GM19043 (cell line): Measurements from ENCODE around the gene EGFL7.
A peak's percentile ranks its signal among the peaks of the same experiment; 100 is the strongest.
"Not testable (repeated sequence)": the region's sequence is repeated elsewhere in the genome, so short reads cannot be mapped to it uniquely, and the experiment has no call there.

ENCODE experiments used
- ATAC-seq: cut with Tn5 transposase; IDR thresholded peaks from one replicate; pipeline ENCODE4 v1.9.1; 2021; ENCODE audit warnings: low read depth; ENCODE audit not compliant: unreplicated experiment

EGFL7 gene

GRCh38 chr9:136695955-136696354, 33.2 kb downstream of the EGFL7 start:
- ATAC-seq, result no peak

DNA sequence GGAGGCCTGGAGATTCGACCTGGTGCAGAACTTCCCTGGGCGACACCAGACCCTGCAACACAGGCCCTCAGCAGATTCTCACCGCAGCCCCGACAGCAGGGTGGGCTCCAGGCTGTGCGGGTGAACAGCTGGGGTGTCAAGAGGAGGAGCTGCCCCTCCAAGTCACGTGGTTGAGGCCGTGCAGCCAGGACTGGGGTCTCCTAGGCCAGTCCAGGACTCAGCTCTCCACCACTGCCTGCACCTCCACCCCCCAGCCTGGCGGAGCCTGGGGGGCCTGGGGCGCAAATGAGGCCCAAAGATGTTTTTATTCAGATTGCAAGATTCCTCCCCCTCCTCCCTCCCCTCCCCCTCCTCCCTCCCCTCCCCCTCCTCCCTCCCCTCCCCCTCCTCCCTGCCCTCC, 33.8 kb downstream of the EGFL7 start:
- ATAC-seq, result no peak

- no peak for ATAC-seq
Observed at GRCh38 chr9:136697146-136697820, 34.6 kb downstream of the EGFL7 start.

DNA sequence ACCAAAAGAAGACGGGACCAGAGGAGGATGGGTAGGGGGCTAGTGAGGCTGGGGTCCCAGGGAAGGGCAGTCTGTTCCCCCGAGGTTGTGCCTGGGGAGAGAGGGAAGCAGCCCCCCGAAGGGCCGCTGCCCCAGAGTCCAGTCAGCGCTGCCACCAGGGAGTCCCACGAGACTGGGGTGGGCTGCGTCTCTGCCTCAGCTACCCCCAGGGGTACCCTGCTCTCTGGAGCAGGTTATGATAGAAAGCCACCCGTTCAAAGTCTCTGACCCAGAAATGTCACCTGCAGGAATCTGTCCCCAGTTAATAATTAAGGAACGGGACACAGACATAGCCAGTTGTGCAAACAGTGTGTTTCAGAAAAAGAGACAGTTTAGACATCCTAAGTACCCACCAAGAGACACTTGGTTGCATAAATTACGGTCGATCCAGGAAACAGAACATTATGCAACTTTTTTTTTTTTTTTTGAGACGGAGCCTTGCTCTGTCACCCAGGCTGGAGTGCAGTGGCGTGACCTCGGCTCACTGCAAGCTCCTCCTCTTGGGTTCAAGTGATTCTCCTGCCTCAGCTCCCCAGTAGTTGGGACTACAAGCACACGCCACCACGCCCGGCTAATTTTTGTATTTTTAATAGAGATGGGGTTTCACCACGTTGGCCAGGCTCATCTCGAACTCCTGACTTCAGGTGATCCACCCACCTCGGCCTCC, 35.3 kb downstream of the EGFL7 start:
- no peak for ATAC-seq

- no peak for ATAC-seq
Observed at GRCh38 chr9:136698635-136699246, 36.0 kb downstream of the EGFL7 start.

DNA sequence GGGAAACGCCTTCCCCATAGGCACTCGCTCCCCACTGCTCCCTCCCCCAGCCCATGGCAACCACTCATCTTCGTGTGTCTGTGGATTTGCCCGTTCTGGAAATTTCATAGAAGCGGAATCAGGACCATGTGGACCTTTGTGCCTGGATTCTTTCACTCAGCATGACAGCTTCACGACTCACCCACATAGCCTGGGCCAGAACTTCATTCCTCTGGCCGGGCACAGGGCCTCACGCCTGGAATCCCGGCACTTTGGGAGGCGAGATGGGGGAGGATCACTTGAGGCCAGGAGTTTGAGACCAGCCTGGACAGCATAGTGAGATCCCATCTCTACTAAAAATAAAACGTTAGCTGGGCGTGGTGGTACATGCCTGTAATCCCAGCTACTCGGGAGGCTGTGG, 37.6 kb downstream of the EGFL7 start:
- ATAC-seq, result no peak

- ATAC-seq, result peak; percentile 58
Observed at GRCh38 chr9:136700959-136701667, 38.4 kb downstream of the EGFL7 start.

- ATAC-seq, result no peak
Observed at GRCh38 chr9:136701668-136702053, 38.9 kb downstream of the EGFL7 start.

- ATAC-seq, result no peak
Observed at GRCh38 chr9:136703276-136703860, 40.7 kb downstream of the EGFL7 start.

DNA sequence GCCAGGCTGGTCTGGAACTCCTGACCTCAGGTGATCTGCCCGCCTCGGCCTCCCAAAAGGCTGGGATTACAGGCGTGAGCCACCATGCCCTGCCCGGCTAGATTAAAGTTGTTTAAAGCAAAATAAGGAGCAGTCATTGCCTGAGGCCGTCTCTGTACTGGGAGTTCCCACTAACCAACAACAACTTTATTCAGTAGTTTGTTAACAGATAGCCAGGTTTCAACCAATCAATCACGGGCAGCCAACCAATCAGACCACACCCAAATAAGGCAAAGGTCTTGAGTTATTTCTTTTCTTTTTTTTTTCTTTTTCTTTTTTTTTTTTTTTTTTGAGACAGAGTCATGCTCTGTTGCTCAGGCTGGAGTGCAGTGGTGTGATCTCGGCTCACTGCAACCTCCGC, 42.0 kb downstream of the EGFL7 start:
- ATAC-seq, result not testable (repeated sequence)

GRCh38 chr9:136705564-136705963, 42.8 kb downstream of the EGFL7 start:
- no peak for ATAC-seq

GRCh38 chr9:136707011-136707410, 44.3 kb downstream of the EGFL7 start:
- no peak for ATAC-seq

DNA sequence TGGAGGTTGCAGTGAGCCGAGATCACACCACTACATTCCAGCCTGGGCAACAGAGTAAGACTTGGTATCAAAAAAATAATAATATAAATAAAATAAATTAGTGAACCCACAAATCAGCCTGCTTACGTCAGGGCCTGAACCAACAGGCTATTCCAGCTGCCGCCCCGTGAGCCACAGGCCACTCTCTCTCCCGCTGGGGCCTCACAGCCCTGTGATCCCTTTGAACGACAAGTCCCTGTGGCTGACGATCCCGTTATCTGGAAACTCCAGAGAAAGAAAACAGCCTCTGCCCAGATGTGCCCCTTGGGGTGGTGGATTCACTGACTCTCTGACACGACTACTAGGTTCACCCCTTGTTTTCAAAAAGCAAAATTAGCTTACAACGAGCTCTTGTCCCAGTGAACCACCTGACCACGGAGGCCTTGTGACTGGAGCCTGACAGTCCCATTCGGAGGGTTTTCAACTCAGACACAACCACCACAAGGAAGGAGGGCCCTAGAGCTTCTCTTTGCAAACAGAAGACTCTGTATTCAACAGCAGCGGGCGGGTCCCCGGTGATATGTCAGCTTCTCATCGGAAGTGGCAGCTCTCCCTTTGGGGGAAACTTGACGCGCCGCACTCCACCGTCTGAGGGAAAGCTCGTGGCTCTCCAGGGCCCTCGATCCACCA, 45.3 kb downstream of the EGFL7 start:
- no peak for ATAC-seq

DNA sequence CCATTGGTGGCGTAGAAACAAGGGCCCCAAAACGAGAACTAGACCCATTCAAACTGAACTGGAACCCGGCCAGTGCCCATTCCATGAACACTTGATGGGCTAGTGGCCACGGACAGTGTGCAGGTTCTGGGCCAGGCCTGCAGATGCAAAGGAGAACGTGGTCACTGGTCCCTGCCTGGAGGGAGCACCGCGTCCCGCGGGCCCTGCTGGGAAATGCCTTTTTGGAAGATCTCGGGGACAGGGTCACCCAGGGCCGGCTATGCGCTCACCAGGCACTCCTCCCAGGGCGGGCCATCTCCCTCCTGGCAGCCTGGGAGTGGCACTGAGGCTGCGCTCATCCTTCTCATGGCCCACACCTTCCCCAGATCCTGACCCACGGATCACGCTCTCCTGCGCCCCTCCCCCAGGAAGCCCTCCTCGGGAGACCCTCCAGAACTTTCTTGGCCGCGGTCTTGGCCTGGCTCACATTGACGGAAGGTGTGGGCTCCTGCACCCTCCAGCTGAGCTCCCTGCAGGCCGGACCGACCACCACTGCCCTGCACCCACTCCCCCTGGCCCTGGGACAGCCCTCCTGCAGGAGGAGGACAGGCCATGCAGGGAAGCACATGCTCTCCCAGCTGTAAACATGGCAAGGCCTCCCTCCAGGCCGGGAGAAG, 46.9 kb downstream of the EGFL7 start:
- no peak for ATAC-seq

GRCh38 chr9:136710543-136710942, 47.8 kb downstream of the EGFL7 start:
- no peak for ATAC-seq

- not testable (repeated sequence) for ATAC-seq
Observed at GRCh38 chr9:136711219-136711648, 48.5 kb downstream of the EGFL7 start.

DNA sequence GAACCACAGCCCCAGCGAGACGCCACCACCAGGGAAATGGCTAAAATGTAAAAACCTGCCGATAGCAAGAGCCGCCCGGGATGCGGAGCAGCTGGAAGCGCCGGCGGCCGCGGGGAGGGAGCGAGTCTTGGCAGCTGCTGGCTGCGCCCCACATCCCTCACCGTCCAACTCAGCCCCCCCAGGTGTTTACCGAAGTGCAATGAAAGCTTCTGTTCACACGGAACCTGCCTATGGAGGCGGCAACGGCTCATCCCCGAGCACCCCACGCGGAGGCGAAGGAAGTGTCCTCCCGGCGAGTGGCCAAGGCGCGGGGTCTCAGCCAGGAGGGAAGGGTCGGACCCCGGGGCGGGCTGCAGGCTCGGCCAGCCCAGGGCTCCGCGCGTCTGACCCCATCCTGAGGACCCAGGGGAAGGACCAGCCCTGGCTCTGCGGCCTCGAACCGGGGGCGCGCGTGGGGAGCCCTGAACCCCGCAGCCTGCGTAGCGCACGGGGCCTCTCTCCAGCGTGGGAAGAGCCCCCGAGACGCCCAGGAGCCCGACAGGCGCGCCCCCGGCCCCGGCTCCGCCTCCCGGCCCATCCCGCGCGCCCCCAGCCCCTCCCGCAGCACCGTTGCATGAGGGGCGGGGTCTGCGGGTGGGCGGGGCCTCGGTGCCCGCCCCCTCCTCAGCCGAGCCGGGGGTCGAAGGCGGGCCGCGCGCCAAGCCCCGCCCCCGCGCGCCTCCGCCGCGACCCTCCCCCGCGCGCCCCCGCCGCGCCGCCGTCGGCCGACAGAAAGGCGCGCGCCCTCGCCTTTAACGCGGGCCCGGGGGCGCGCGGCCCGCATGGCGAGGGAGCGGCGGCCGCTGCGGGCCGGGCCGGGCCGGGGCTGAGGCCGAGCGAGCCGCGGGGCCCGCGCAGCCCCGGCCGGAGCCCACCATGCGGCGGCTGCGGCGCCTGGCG, 49.3 kb downstream of the EGFL7 start, which contains the start of gene DIPK1B:
DIPK1B (plus strand) TSS at position 822 of the 939 bp plus-strand sequence; CDS start at position 916, 94 bp downstream.
- ATAC-seq, result no peak

GRCh38 chr9:136712690-136713544, 50.2 kb downstream of the EGFL7 start:
- no peak for ATAC-seq
